Stimulated activated CD4-positive, alpha-beta T cell treated with anti-CD3 and anti-CD28 coated beads, TNF-alpha, amount 100 ng/mL, for 48 hours (primary cell): ENCODE measurements around the gene IL17RC.
"Not testable (repeated sequence)": the region's sequence is repeated elsewhere in the genome, so short reads cannot be mapped to it uniquely, and the experiment has no call there.

ENCODE experiments used
- DNase-seq, 3 donors: peaks; one replicate each; pipeline ENCODE4 v3.0.0-alpha.2; 2020; ENCODE audit warnings: low read depth in 3 of 3

Gene IL17RC

DNA sequence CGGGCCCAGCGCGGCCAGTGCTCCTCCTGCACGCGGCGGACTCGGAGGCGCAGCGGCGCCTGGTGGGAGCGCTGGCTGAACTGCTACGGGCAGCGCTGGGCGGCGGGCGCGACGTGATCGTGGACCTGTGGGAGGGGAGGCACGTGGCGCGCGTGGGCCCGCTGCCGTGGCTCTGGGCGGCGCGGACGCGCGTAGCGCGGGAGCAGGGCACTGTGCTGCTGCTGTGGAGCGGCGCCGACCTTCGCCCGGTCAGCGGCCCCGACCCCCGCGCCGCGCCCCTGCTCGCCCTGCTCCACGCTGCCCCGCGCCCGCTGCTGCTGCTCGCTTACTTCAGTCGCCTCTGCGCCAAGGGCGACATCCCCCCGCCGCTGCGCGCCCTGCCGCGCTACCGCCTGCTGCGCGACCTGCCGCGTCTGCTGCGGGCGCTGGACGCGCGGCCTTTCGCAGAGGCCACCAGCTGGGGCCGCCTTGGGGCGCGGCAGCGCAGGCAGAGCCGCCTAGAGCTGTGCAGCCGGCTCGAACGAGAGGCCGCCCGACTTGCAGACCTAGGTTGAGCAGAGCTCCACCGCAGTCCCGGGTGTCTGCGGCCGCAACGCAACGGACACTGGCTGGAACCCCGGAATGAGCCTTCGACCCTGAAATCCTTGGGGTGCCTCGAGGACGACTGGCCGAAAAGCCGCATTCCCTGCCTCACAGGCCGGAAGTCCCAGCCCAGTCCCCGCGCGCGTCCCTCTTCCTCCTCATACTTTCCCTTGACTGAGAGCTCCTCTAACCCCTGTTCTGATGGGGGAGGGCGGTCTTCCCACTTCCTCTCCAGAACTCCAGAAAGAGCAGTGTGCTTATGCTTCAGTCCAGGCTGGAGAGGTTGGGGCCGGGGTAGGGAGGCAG is 1.4 kb upstream of the IL17RC start:
- no peak for DNase-seq

DNA sequence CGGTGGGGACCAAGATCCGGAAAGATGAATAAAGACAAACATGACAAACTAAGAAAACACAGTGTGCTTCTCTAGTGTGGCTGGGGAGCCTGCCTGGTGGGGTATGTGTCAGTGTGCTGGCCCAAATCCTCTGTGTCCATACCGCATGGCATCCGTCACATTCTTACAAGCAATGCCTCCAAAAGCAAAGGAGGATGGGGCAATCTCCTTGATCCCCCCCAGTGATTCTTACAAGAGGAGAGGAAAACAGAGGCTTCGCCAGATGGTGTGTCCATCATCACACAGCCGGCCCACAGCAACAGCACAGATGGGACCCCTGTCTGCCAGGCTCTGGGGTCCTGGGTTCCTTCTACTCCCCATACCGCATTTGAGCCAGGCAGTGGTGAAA is 558 bp upstream of the IL17RC start:
- no peak for DNase-seq

DNA sequence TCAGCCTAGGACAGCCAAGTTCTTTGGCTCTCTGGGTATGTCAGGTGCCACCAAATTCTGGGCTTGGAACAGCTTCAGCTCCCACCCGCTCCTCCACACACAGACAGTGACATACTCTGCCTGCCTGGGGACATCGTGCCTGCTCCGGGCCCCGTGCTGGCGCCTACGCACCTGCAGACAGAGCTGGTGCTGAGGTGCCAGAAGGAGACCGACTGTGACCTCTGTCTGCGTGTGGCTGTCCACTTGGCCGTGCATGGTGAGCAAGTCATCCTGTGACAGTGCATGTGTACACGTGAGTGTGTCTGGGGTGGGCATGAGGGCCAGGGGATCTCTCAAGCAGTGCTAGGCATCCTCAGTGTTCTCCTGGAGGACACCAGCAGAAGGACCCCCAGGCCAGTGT is 922 bp downstream of the IL17RC start:
- DNase-seq: no peak

DNA sequence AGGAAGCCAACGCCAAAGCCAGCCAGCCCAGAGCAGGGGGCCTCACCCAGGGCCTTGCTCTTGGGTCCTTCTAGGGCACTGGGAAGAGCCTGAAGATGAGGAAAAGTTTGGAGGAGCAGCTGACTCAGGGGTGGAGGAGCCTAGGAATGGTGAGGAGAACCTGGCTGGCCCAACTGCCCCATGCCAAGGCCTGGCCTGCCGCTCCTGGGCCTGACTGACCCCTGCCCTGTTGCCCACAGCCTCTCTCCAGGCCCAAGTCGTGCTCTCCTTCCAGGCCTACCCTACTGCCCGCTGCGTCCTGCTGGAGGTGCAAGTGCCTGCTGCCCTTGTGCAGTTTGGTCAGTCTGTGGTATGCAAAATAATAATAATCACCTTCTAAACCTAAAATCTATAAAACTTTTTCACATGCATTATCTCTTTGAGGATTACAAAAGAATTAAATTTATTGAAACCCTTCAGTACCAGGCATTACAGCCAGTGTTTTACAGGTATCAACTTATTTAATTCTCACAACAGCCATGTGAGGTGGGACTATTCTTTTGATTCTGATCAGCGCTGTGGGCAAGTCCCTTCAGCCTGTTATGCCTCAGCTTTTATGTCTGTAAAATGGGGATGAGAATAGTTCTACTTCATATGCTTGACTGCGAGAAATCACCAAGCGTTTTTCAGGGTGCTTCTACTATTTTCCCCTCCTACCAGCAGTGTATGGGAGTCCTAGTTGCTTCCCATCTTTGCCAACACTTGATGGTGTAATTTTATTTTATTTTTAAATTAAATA is 1.6 kb downstream of the IL17RC start:
- no peak for DNase-seq

DNA sequence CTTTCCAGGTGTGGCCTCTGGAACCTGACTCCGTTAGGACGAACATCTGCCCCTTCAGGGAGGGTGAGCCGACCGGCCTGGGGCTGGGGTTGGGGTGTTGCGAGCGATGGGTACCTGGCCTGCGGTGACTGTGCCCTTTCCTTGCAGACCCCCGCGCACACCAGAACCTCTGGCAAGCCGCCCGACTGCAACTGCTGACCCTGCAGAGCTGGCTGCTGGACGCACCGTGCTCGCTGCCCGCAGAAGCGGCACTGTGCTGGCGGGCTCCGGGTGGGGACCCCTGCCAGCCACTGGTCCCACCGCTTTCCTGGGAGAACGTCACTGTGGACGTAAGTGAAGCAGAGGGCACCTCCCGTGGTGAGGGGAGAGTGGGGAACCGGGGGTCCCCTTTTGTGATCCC is 11.3 kb downstream of the IL17RC start:
- DNase-seq: no peak

DNA sequence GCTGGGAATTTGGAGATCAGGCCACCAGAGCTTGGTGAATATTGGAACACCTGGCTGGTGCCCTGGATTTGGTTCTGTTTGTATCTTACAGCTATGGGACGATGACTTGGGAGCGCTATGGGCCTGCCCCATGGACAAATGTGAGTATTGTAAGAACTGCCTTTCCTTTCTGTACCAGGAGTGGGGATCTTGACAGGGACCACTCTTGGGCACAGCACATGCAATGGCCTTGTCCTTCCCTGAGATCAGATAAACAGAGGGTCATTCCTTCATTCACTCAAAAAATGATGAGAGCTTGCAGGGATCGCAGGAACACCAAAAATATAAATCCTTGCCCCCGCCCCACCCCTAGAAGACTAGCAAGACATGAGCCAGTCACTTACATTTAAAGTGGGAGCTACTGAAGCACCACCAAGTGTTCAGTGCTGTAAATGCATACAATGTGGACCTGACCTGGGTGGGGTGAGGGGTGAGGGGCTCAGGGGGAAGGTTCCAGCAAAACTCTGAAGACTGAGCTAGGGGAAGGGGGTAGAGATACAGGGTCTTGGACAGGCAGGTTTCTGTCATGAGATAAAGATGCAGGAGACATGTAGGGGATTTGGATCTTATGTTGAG is 14.0 kb downstream of the IL17RC start:
- DNase-seq: no peak

DNA sequence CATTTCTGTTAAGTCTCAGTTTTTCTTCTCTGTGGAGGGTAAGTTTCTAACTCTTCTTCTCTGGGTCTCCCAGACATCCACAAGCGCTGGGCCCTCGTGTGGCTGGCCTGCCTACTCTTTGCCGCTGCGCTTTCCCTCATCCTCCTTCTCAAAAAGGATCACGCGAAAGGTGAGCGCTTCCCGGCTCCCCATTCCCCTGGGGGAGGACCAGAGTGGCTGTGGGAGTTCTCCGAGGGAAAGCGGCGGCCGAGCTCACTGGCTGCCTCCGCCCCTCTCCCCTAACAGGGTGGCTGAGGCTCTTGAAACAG is 15.6 kb downstream of the IL17RC start:
- no peak for DNase-seq

DNA sequence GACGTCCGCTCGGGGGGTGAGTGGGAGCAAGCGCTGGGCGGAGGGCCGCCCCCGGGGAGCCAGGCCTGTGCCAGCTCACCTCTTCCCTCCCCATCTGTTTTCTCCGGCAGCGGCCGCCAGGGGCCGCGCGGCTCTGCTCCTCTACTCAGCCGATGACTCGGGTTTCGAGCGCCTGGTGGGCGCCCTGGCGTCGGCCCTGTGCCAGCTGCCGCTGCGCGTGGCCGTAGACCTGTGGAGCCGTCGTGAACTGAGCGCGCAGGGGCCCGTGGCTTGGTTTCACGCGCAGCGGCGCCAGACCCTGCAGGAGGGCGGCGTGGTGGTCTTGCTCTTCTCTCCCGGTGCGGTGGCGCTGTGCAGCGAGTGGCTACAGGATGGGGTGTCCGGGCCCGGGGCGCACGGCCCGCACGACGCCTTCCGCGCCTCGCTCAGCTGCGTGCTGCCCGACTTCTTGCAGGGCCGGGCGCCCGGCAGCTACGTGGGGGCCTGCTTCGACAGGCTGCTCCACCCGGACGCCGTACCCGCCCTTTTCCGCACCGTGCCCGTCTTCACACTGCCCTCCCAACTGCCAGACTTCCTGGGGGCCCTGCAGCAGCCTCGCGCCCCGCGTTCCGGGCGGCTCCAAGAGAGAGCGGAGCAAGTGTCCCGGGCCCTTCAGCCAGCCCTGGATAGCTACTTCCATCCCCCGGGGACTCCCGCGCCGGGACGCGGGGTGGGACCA is 16.1 kb downstream of the IL17RC start:
- DNase-seq: peak; percentile 81 to 84 (median 83)

DNA sequence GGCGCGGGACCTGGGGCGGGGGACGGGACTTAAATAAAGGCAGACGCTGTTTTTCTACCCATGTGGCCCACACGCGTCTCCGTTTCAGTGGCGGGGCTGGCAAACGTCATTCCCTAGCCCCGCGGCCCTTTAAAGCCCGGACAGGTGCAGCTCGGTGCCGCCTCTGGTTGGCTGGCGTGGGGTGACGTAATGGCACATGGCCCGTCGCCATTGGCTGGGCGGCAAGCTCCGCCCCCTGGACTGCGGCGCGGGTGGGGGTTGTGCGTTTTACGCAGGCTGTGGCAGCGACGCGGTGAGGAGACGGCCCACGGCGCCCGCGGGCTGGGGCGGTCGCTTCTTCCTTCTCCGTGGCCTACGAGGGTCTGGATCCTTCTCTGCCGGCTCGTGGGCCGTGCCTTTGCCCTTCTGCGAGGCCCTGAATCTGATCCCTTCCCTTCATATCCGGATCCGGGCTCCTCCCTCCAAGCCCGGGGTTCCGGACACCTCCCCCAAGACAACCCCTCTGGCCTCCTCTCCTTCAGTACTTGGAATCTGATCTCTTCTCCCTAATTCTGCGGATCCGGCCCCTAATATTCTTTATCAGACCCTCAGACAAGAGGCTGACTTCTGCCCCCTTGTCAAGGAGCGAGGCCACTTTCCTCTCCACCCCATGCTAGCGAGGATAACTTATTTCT is 16.8 kb downstream of the IL17RC start, which contains the start of gene CRELD1:
Gene CRELD1, plus strand, starts transcription at position 274 of the 674 bp plus-strand sequence. CDS start 605 bp downstream, outside the sequence.
- DNase-seq: peak; percentile 93 to 96 (median 93)

DNA sequence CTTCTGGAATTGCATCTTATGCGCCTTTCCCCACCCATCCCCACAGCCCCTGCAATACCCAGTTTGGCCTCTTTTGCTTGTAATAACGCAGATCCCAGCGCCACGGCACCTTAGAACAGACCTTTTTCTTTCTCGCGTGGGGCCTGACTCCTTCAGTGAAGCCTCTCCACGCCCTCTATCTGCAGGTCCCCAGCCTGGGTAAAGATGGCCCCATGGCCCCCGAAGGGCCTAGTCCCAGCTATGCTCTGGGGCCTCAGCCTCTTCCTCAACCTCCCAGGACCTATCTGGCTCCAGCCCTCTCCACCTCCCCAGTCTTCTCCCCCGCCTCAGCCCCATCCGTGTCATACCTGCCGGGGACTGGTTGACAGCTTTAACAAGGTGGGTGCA is 17.3 kb downstream of the IL17RC start:
- no peak for DNase-seq

DNA sequence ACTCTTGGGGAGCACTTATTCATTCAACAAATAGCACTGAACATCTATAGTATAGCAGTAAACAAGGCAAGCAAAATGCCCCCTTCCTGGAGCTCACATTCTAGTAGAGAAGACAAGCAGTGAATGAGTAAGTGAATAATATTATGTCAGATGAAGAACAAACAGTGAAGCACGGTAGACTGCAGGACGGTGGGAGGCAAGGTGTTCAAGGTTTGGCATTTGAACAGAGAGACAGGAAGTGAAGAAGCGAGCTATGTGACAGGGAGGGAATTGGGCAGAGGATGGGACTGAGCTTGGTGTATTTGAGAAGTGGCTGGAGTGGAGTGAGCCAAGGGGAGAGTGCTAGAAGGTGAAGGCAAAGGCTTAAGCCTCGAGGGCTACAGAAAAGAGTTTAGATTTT is 18.1 kb downstream of the IL17RC start:
- DNase-seq: no peak

DNA sequence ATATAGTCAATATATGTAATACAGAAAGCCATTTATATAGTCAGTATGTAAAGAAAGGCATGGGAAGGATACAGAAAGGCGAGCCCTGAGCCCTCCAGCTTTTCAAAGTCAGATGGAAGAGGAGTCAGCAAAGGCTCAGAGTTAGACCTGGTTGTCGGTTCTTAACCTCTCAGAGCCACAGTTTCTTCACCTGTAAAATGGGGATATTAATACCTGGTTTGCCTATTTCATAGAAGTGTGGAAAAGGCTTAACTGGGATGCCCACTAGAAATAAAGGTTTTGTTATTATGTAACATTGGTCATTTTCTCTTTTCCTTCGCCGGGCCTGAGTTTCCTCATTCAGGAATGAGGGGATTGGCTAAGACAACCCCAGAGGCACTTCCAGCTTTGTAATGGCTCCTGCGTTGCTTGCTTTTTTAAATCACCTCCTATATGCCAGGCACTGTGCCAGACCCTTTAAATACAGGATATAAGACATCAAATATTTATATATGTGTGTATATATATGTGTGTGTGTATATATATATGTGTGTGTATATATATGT is 19.1 kb downstream of the IL17RC start:
- DNase-seq: no peak

DNA sequence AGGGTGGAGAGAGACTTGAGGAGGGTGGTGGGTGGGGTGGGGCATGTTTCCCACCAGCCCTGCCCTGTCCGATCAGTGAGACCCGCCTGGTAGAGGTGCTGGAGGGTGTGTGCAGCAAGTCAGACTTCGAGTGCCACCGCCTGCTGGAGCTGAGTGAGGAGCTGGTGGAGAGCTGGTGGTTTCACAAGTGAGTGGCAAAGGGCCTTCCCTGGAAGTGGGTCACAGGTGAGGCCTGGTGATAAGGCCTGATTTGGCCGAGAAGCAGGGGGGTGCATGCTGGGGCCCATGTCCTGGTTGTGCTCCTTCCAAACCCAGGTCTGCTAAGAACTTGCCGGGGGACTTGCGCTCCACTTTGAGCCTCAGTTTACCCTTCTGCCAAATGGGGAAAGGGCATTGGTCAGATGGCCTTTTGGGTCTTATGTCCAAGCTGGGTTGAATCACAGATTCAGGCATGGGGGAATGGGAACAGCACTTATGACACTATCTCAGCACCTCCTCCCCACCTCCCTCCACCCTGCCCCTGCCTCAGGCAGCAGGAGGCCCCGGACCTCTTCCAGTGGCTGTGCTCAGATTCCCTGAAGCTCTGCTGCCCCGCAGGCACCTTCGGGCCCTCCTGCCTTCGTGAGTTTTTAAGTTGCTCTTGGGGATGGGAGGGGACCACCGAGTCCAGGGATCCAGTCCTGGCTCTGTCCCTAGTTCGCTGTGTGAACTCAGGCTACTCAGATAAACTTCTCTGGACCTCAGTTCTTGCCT is 20.8 kb downstream of the IL17RC start:
- DNase-seq: no peak

DNA sequence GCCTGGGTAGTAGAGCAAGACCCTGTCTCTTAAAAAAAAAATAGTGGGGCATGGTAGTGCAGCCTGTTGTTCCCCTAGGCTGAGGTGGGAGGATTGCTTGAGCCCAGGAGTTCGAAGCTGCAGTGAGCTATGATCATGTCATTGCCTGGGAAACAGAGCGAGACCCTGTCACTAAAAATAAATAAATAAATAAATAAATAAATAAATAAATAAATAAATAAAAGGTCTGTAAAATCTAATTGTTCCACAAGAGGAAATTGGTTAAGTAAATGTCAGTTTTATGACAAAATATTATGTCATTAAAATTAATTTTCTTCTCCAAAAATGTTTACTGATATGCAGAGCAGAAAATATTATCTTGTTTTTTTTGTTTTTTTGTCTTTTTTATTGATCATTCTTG is 22.1 kb downstream of the IL17RC start:
- DNase-seq: no peak

DNA sequence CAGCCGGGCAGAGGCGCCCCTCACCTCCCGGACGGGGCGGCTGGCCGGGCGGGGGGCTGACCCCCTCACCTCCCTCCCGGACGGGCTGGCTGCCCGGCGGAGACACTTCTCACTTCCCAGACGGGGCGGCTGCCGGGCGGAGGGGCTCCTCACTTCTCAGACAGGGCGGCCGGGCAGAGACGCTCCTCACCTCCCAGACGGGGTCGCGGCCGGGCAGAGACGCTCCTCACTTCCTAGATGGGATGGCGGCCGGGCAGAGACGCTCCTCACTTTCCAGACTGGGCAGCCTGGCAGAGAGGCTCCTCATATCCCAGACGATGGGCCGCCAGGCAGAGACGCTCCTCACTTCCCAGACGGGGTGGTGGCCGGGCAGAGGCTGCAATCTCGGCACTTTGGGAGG is 23.0 kb downstream of the IL17RC start:
- not testable (repeated sequence) for DNase-seq

DNA sequence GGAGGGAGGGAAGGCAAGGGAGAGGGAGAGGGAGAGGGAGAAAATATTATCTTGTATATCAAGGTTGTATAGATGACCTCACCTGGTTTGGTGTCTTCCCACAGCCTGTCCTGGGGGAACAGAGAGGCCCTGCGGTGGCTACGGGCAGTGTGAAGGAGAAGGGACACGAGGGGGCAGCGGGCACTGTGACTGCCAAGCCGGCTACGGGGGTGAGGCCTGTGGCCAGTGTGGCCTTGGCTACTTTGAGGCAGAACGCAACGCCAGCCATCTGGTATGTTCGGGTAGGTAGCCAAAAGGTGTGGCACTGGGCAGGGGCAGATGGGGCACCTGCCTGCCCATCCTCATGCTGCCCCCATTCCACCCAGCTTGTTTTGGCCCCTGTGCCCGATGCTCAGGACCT is 23.8 kb downstream of the IL17RC start:
- no peak for DNase-seq

DNA sequence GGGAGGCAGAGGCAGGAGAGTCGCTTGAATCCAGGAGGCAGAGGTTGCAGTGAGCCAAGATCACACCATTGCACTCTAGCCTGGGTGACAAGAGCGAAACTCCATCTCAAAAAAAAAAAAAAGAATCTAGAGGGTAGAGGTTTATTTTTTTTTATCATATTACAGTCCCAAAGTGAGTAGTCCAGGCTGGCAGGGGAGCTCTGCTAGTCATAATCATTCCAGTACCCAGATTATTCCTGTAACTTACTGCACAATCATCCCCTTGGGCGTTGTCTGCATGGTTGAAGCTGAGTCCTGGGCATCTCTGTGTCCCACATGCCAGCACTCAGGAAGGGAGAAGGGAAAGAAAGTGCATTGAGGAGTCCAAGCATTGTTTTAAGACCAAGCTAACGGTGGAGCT is 25.3 kb downstream of the IL17RC start:
- DNase-seq: no peak

DNA sequence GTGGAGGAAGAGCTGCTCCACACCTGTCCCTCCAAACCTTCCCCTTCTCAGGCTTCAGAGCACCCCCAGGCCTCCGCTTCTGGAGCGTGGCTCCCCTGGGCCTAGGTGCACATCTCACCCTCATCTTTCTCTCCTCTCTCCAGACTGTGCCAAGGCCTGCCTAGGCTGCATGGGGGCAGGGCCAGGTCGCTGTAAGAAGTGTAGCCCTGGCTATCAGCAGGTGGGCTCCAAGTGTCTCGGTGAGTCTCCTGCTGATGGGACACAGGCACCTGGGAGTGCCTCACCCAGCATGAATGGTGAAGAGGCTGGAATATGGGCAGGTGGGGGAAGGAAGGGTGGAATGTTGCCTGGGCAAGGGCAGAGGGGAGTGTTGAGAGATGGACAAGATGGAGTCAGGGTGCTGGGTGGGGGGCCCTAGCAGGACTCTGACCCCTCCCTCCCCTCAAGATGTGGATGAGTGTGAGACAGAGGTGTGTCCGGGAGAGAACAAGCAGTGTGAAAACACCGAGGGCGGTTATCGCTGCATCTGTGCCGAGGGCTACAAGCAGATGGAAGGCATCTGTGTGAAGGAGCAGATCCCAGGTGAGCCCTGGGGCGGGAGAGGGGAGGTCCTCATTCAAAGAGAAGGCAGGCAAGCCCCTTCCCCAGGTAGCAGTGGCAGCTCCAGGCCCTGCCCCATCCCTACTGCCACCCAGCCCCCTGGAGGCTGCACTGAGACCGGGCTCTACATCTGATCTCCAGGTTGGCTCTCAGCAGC is 26.2 kb downstream of the IL17RC start:
- DNase-seq: no peak

DNA sequence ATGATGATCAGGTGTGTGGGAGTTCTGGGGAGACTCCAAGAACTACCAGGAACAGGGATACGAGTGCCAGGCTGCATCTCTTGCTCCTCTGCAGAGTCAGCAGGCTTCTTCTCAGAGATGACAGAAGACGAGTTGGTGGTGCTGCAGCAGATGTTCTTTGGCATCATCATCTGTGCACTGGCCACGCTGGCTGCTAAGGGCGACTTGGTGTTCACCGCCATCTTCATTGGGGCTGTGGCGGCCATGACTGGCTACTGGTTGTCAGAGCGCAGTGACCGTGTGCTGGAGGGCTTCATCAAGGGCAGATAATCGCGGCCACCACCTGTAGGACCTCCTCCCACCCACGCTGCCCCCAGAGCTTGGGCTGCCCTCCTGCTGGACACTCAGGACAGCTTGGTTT is 27.4 kb downstream of the IL17RC start:
- no peak for DNase-seq

DNA sequence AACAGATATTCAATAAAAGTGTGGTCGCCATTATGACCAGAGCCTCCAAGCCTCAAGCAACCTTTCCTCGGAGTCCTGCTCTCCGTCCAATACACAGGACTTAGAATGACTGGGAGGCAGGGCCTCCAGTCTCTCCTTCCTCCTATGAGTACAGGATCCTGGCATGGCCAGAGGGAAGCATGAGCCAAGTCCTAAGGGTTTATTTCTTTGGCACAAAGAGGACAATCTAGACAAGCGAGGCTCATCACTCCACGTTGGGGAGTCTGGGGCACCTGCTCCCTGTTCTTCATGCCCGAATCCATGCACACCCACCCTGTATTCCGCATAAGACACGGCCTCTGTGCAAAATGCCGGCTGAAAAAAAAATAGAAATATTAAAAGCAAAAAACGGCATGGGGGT is 28.5 kb downstream of the IL17RC start:
- no peak for DNase-seq
